GM21825 (cell line): ENCODE results near the gene RAMP1.
"Not testable (repeated sequence)": the region's sequence is repeated elsewhere in the genome, so short reads cannot be mapped to it uniquely, and the experiment has no call there.

ENCODE experiments used
- ATAC-seq: cut with Tn5 transposase; IDR thresholded peaks from one replicate; pipeline ENCODE4 v1.9.1; 2021; ENCODE audit warnings: mild to moderate bottlenecking, moderate library complexity; ENCODE audit not compliant: unreplicated experiment

The RAMP1 gene

DNA sequence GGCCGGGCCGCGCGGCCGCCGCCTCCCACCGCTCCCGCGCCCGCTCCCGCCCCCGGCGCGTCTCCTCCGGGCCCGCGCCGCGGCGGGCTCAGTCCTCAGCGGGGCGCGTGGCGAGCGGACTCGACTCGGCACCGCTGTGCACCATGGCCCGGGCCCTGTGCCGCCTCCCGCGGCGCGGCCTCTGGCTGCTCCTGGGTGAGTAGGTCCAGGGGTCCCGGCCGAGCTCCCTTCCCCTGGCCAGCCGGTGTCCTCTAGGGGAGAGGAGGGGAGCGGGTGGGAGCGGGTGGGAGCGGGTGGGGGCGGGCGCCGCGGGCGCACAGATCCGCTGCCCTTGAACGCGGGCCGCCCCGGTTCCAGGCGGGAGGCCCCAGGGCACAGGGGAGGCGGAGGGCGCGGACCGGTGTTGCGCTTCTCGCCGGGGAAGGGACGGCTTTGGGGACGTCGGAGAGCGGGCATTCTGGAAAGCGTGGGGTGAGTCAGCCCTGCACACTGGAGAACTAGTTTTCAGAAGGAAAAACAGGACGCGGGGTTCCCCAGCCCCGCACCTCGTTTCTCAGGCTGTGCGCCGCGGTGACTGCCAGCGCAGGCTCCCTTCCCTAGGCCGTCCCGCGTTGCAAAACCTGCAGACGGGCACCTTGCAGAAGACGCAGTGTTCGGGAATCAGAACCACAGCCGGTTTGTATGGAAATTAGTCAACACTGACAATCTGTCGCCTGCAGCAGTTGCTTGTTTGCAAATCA lies at the start of gene RAMP1:
TSS of gene RAMP1 (plus strand) at position 91 of the 740 bp plus-strand sequence. CDS start at position 144, 53 bp downstream.
- no peak for ATAC-seq

DNA sequence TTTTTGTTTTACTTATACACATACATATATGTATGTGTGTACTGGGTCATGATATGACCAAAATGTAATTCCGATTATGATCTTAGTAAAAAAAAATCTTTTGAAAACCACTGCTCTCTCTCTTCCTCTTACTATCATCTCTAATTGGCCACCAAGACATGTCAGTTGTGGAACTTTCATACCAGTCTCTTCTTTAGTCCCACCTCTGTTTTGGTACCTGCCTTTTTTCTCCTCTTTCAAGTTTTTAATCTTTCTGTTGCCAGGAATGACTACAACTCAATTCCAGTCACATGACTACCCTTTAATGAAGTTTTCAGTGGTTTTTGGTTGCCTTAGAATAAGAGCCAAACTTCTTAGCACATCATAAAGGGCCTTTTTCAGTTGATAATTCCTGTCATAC lies 43.8 kb upstream of the RAMP1 start:
- no peak for ATAC-seq

DNA sequence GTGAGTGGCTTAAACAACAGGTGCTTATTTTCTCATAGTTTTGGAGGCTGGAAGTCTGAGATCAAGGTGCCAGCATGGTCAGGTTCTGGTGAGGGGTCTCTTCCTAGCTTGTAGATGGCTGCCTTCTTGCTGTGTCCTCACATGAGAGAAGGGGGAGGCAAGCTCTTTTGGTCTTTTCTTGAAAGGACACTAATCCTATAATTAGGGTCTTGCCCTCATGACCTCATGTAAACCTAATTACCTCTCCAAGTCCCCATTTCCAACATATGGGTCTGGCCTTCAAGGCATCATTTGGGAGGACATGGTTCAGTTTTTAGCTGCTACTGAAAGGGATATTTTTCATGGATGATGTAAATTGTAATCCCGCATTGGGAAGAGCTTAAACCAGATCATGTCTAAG lies 42.9 kb upstream of the RAMP1 start:
- no peak for ATAC-seq

DNA sequence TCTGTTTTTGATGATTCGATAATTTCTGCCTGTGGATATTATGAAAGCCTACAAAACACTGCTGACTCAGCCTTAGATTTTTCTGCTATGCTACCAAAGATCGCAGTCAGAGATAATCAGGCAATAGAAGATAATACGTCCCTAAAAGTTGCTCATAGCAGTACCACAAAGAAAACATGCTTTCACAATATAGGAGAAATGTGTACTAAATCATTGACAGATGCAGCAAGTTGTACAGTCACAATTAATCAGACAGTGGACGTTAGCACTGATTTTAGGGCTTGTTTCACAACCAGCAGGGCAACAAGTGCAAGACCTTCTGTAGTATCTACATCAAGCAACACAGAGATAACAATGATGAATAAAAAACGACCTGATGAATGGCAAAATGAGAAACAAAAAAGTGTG lies 41.4 kb upstream of the RAMP1 start:
- ATAC-seq = no peak

DNA sequence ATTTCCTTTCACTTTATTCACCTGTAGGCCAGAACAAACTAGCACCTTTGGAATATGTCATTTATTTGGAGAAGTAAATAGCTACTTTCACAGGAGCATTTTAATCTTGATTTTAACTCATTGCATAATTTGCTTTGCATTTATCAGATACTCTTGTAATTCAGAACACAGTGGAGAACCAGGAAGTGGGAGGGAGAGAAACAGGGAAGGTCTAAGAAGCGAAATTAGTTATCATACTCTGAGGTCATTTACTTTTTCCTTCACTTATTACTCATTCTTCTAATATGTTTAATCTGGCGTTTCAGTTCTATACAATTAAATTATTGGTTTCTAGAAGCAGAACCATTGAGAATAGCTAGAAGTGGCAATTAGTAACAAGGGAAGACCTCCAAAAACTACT lies 40.2 kb upstream of the RAMP1 start:
- no peak for ATAC-seq

DNA sequence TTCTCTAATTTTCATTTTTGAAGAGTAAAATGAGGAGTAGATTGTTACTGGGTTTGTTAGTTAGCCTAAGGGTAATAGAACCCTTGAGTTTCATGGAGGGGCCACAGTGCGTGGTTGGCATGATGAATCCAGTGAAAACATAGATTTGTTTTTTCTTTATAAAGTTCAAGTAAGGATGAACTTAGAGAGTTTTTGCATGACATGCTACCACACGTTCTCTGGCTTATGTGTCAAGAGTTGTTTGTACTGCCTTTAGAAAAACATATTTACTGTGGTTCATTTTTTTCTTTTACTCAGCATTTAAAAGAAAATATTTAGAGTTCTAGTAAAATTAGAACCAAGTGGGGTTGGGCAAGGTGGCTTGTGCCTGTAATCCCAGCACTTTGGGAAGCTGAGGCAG lies 39.0 kb upstream of the RAMP1 start:
- ATAC-seq = no peak

DNA sequence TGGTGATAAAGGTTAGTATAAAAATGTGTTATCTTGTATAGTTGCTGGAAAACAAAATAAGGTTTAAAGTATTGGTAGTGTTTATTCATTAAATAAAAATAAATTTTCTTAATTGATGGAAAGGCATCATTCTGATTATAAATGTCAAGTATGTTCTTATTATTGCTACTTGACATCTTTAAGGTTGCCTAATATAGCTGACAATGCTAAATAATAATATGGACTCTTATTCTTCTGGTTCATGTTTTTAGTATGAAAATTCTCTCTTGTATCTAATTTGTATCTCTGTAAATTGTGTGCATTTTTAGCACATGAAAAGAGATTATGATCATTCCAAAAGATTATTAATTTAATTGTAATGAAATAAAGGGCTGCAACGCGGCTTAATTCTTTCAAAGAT lies 35.9 kb upstream of the RAMP1 start:
- no peak for ATAC-seq

DNA sequence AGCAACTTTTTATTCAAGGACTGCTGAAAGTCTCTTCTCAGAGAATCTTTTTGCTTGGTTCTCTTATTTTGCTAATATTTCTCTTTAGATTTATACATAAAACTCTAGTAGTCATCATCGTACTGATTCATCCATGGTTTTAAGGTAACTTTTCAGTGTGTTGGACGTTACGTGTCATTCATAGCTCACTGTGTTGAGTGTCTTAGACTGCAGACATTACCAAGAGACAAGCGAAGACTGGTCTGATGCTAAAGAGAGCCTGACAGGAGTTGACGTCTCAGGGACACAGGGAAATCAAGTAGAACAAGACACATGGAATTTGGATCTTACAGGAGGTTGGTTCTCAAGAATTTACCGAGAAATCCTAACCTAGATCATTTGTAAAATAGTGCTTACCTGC lies 35.3 kb upstream of the RAMP1 start:
- ATAC-seq = no peak

DNA sequence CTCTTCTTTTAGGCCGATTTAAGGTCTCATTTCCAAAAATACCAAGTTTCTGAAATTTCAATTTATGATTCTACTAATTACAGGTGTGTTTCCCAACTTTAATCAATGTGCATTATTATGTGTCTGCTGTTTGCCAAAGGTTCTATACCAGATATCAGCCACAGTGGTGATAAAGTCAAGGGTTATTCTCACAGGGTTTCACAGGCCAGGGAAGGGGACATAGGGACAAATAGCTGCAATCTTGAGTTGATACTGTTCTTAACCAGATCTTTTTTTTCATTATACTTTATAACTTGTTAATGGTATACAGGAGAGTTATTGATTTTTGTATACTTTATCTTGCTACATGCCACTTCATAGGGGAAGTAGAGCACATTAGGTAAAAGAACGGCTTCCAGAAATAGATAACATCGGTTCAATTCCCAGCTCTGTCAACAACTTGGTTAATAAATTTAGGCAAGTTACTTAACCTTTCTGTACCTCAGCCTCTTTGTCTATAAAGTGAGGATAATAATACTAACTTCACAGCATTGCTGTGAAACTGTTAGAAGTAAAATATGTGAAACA lies 31.9 kb upstream of the RAMP1 start:
- ATAC-seq = no peak

DNA sequence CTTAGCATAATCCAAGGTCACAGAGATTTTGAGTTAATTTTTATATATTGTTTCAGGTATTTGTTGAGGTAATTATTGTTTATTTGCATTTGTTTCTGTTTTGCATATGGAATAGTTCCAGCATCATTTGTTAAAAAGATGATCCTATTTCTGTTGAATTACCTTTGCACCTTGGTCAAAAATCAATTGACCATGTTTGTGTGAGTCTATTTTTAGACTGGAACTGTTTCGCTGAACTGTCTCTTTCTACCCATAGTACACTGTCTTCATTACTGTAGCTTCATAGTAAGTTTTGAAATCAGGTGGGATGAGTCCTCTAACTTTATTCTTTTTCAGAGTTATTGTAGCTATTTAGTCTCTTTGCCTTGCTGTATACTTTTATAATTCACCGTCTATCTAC lies 28.9 kb upstream of the RAMP1 start:
- ATAC-seq = no peak

DNA sequence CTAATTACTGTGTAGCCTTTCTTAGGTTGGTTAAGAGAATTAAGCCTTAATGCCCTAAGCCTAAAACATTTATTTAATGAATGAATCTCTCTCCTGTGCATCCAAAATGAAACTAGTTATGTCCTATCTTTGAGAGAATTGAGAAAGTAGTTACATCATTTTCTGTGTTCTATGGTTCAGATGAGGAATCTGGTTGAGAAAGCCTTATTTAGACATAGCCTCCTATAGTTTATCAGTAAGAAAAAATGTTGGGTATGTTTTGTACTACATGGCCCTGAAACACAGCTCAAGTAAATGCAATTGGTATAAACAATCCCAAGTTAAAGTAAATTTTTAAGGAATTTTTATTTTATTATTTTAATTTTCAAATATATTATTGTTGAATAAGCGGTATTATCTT lies 25.9 kb upstream of the RAMP1 start:
- ATAC-seq = no peak

DNA sequence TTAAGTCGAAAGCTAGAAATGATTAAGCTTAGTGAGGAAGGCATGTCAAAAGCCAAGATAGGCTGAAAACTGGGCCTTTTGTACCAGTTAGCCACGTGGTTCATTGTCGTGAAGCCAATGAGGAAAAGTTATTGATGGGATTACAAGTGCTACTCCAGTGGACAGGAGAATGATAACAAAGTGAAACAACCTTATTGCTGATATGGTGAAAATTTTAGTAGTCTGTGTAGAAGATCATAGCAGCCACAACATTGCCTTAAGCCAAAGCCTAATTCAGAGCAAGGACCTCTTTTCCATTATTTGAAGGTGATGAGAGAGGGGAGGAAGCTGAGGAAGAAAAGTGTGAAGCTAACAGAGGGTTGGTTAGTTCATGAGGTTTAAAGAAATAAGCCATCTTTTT lies 24.1 kb upstream of the RAMP1 start:
- ATAC-seq = no peak

DNA sequence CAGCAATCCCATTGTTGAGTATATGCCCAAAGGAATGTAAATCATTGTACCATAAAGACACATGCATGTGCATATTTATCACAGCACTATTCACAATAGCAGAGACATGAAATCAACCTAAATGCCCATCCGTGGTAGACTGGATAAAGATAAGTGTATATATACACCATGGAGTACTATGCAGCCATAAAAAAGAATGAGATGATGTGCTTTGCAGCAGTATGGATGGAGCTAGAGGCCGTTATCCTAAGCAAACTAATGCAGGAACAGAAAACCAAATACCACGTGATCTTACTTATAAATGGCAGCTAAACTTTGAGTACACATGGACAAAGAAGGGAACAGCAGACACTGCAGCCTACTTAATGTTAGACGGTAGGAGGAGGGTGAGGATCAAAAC lies 18.4 kb upstream of the RAMP1 start:
- no peak for ATAC-seq

DNA sequence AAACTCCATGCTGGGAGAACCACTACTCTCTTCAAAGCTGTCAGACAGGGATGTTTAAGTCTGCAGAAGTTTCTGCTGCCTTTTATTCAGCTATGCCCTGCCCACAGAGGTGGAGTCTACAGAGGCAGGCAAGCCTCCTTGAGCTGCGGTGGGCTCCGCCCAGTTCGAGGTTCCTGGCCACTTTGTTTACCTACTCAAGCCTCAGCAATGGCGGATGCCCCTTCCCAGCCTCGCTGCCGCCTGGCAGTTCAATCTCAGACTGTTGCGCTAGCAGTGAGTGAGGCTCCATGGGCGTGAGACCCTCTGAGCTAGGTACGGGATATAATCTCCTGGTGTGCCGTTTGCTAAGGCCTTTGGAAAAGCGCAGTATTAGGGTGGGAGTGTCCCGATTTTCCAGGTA lies 10.5 kb upstream of the RAMP1 start:
- ATAC-seq = not testable (repeated sequence)

DNA sequence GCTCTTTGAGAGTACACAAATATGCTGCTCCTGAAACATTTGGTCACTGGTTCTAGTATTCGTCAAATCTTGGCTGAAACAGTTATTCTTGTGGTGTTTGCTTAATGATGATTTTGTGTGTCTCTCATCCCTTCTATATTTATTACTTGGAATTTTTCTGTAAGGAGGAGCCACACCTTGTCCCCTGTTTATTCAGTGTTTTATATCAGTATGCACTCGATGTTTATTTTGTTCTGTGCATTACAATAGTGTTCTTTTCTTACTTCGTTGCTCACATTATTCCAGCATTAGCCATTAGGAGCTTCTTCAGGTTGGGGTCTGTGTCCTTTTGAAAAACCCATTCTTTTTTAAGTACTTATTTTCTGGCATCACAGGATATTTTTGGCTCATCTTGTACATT lies 5.1 kb upstream of the RAMP1 start:
- no peak for ATAC-seq

DNA sequence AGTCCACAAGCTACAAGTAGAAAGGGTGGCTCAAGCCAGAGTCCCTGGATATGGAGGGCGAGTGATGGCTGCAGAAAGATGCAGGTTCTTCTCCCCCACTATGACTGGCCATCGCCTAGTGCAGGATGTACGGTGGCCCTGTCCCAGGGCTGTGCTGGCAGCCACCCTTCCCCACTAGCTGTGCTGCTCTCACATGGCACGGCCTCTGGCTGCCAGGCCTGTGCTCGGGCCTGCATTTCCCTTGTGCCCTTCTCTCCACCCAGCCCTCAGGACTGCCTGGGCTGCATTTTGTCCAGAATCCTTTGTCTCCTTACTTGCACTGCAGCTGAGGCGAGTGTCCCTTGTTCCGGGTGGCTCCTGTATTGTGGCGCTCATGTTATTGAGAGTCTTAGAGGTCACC lies 1.6 kb upstream of the RAMP1 start:
- ATAC-seq = no peak

DNA sequence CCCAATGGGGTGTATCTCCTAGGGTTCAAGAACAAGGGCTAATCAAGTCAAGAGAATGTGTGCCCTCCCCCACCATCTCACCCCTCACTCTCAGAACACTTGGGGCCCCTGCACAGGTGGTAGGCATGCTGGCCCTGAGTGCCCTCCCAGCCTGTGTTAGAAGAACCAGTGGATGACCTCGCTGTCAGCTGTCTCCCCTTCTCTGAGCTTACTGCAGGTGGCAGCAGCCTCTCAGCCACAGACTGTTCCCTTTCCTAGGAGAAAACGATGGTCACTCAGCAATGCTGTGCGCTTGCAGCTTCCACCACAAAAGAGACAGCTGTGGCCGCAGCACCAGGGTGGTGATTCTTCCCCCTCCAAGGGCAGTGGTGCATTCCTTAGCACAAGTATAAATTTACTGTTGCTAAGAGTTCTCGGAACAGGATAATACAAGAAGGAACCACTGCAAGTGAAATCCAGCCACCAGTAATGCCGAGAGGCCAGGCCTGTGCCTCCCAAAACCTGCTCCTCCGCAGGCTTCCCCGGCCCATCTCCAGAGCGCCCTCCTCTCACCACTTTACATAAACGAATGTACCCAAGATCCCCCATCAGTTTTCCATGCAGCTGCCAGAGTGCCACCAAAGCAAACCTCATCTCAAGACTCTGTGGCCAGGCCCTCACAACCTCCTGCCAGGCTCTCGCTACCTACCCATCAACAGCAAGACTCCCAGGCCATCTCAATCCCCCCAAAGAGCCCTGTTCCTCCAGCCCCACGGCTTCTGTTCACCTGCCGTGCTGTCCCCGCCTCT lies 935 bp upstream of the RAMP1 start:
- no peak for ATAC-seq

DNA sequence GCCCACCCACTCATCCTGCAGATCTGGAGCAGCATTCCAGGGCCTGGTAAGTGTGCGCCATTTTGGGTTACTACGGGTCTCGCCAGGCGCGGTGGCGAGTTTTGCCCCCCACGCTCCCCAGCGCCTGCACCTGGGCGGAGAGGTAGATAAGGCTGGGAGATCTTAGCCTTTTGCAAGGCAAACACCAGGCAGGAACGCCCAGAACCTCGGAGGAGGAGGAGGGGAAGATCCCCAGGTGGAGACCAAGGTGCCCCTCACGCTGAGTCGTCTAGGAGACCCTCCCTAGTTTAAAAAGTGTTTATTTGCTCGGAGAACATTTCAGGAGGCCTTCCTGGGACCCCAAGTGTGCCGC lies 365 bp upstream of the RAMP1 start:
- ATAC-seq = no peak

DNA sequence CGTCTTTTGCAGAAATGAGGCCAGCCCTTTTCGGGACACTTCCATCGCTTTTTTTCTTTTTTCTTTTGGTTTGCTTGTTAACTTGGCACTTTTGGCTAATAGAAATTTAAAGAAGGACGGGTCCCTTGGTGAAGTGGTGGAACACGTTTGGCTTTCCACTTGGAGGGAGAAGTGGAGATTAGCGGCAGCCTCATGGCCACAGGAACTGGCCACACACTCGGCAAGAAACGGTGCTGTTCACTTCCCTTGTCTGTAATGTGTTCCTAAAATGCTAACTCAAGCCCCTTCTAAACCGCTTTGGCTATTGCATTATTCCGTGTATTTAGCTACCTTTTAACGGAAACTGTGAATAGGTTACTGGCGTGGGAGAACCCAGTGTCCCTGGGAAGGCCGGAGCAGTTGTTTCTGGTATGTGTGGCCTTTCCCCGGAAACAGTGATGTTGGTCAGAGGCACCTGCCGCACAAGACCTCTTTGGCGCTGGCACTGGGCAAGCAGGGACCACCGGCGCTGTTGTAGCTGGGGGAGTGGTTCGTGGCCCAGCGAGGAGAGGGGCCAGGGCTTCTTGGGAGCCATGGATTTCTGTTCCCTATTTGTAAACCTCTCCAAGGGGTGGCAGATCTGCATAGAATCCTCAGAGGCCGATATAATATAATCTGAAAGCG lies 981 bp downstream of the RAMP1 start:
- no peak for ATAC-seq

DNA sequence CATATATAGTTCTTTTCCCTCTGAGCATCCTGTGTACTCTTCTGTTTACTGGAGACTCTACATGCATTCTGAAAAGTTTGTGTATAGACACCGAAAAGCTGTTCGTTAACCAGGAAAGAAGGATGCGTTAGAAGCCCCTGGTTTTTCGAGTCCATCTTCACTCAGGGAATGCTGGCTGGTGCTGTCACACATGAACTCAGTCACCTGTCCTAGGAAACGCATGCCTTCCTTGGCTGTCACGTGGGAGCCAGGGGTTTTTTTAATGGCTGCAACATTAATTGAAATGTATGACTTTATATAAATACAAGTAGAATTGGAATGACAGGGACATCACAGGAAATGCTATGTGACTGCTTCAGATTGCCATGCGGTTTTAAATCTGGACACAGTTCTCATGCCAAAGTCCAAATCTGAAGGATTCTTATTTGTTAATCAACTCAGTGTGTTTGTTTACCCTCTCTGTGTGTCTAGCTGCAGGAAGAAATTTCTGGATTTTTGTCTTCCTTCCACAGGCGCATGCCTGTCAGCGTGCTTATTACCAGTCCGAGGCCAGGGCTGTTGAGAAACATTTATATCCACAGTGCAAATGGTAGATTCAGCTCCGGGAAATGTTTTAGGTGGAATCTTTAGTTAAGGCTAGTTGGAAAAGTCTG lies 2.6 kb downstream of the RAMP1 start:
- no peak for ATAC-seq

DNA sequence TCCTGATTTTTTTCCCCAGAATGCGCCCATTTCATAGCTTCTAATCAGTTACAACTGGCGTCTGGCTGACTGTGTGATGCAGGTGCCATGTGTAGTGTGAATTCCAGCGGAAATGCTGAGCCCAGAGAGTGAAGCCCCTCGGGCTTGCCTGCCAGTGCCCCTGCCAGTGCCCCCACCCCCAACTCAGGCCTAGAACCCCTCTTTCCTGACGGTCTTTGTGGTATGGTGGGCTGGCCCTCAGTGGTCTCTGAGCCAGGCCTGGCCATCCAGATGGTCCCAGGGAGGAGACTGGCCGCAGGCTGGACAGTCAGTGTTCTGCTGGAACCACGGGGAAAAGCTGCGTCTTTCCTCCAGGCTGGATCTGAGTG lies 3.1 kb downstream of the RAMP1 start:
- no peak for ATAC-seq
